DOHH2 (cell line): Measurements from ENCODE around the gene KCNH6.

Experiments
- H3F3A ChIP-seq: fragments of 200-600 bp; sonication (generic), shearing (Covaris generic); 2 replicates; pipeline ENCODE4 v1.6.0; 2016; ENCODE audit warnings: antibody characterized with exemption, mild to moderate bottlenecking; ENCODE audit not compliant: control insufficient read depth, insufficient read depth
- H3K27ac ChIP-seq: fragments of 200-600 bp; sonication (generic); 2 replicates; pipeline ENCODE4 v1.5.1; 2014; ENCODE audit warnings: low read depth, mild to moderate bottlenecking, low read length, moderate library complexity
- H3K27me3 ChIP-seq: fragments of 200-600 bp; sonication (generic); 2 replicates; pipeline ENCODE4 v1.6.1; 2014; ENCODE audit warnings: mild to moderate bottlenecking, low read length, mixed read lengths; ENCODE audit not compliant: control insufficient read depth
- H3K36me3 ChIP-seq: fragments of 200-600 bp; sonication (generic); 2 replicates; pipeline ENCODE4 v1.6.1; 2014; ENCODE audit warnings: mild to moderate bottlenecking, low read length, moderate library complexity, mixed read lengths; ENCODE audit not compliant: control insufficient read depth
- H3K4me1 ChIP-seq: fragments of 200-600 bp; sonication (generic); 2 replicates; pipeline ENCODE4 v1.6.1; 2014; ENCODE audit warnings: mild to moderate bottlenecking, low read length, mixed read lengths; ENCODE audit not compliant: control insufficient read depth
- H3K4me2 ChIP-seq: fragments of 200-600 bp; sonication (generic); 2 replicates; pipeline ENCODE4 v1.6.0; 2014; ENCODE audit warnings: mild to moderate bottlenecking, low read length, moderate library complexity
- H3K4me3 ChIP-seq: fragments of 200-600 bp; sonication (generic); 2 replicates; pipeline ENCODE4 v1.5.1; 2014; ENCODE audit warnings: mild to moderate bottlenecking, low read length, mixed read lengths
- H3K79me2 ChIP-seq: fragments of 200-600 bp; sonication (generic); 2 replicates; pipeline ENCODE4 v1.6.1; 2014; ENCODE audit warnings: mild to moderate bottlenecking, low read length, mixed read lengths; ENCODE audit not compliant: control insufficient read depth
- H3K9me2 ChIP-seq: fragments of 200-600 bp; sonication (generic); replicated peaks from 2 replicates; pipeline ENCODE4 v1.6.1; 2014; ENCODE audit warnings: mild to moderate bottlenecking, low read length, mixed read lengths; ENCODE audit not compliant: control insufficient read depth
- H3K9me3 ChIP-seq: fragments of 200-600 bp; sonication (generic); 2 replicates; pipeline ENCODE4 v1.6.1; 2014; ENCODE audit warnings: antibody characterized with exemption, low read length, mixed read lengths; ENCODE audit not compliant: control insufficient read depth, insufficient read depth
- H4K20me1 ChIP-seq: fragments of 200-600 bp; sonication (generic); 2 replicates; pipeline ENCODE4 v1.6.0; 2014; ENCODE audit warnings: low read depth, mild to moderate bottlenecking, antibody characterized with exemption, low read length, moderate library complexity; ENCODE audit not compliant: control insufficient read depth, insufficient read depth
- CTCF ChIP-seq: fragments of 200-600 bp; sonication (generic); IDR thresholded peaks from one replicate; pipeline ENCODE4 v1.5.1; 2014; ENCODE audit warnings: antibody characterized with exemption, mild to moderate bottlenecking, low read depth, low read length; ENCODE audit not compliant: poor library complexity, severe bottlenecking
- EZH2phosphoT487 ChIP-seq: fragments of 200-600 bp; sonication (generic); IDR thresholded peaks from 2 replicates; pipeline ENCODE4 v1.6.1; 2017; ENCODE audit warnings: borderline replicate concordance, mild to moderate bottlenecking, antibody characterized with exemption, low read length, moderate library complexity, mixed read lengths

Gene KCNH6

GRCh38 chr17:63587770-63588169, 64.6 kb downstream of the KCNH6 start:
- H3F3A ChIP-seq = no peaks in the 10 kb centered on the region
- no peaks in the 10 kb centered on the region for H3K79me2 ChIP-seq
- no peaks in the 10 kb centered on the region for H3K4me1 ChIP-seq
- 0 out of 2 replicates have a peak, but pooled peaks cover 3% of the 10 kb centered on the region for H4K20me1 ChIP-seq
- no peak overlapping the region for H3K27ac ChIP-seq
- no peak overlapping the region for H3K4me2 ChIP-seq
- TF ChIP-seq CTCF = no peak
- TF ChIP-seq EZH2phosphoT487 = no peak
- no peaks in the 10 kb centered on the region for H3K27me3 ChIP-seq
- no peak overlapping the region for H3K4me3 ChIP-seq
- H3K36me3 ChIP-seq = peaks cover 71% of the 10 kb centered on the region
- H3K9me2 ChIP-seq = no peaks in the 10 kb centered on the region
- H3K9me3 ChIP-seq = no peaks in the 10 kb centered on the region

DNA sequence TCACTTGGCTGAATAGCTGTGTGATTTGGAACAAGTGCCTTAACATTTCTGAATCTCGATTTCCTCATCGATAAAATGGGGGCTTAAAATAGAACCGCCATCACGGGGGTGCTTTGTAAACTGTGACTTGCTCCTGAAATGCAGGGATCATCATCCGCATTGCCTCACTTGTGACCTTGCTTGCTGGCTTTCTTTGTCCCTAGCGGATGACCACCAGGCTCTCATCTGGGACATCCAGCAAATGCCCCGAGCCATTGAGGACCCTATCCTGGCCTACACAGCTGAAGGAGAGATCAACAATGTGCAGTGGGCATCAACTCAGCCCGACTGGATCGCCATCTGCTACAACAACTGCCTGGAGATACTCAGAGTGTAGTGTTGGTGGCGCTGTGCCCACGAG, 65.6 kb downstream of the KCNH6 start:
- Histone ChIP-seq H3K9me3 (no peaks in the 10 kb centered on the region), H3K36me3 (peaks cover 68% of the 10 kb centered on the region), H3F3A (no peaks in the 10 kb centered on the region), H3K4me2 (no peak overlapping the region), H3K27me3 (no peaks in the 10 kb centered on the region), H3K27ac (no peak overlapping the region), H3K79me2 (no peaks in the 10 kb centered on the region), H3K4me1 (no peaks in the 10 kb centered on the region), H3K4me3 (no peak overlapping the region), H3K9me2 (no peaks in the 10 kb centered on the region), H4K20me1 (0 out of 2 replicates have a peak, but pooled peaks cover 3% of the 10 kb centered on the region)
- TF ChIP-seq EZH2phosphoT487 (no peak), CTCF (no peak)

- H3K4me3 ChIP-seq = no peak overlapping the region
- TF ChIP-seq CTCF = no peak
- TF ChIP-seq EZH2phosphoT487 = no peak
- H3K9me2 ChIP-seq = no peaks in the 10 kb centered on the region
- no peaks in the 10 kb centered on the region for H3K4me1 ChIP-seq
- 0 out of 2 replicates have a peak, but pooled peaks cover 3% of the 10 kb centered on the region for H4K20me1 ChIP-seq
- H3K79me2 ChIP-seq = no peaks in the 10 kb centered on the region
- no peaks in the 10 kb centered on the region for H3K27me3 ChIP-seq
- H3F3A ChIP-seq = no peaks in the 10 kb centered on the region
- H3K36me3 ChIP-seq = peaks cover 68% of the 10 kb centered on the region
- H3K27ac ChIP-seq = no peak overlapping the region
- H3K9me3 ChIP-seq = no peaks in the 10 kb centered on the region
- H3K4me2 ChIP-seq = no peak overlapping the region
Observed at GRCh38 chr17:63589646-63590045, 66.5 kb downstream of the KCNH6 start.
